Transverse colon (tissue), 4 donors: Measurements from ENCODE around the gene EVI5L. TPM values are rescaled to one million over a fixed set of nuclear protein-coding genes. Genes with fewer than 3 reads are reported as not detected.
A peak's percentile ranks its signal among the peaks of the same experiment; 100 is the strongest.

Source experiments
- DNase-seq: peaks from one replicate; pipeline ENCODE4 v3.0.0-alpha.2; 2019
- H3K27ac ChIP-seq, 4 donors: fragments of 200-600 bp; sonication (generic); 2 replicates each; pipeline ENCODE4 v1.5.1; 2016 to 2018; ENCODE audit warnings: inconsistent platforms in 4 of 4
- H3K27me3 ChIP-seq: fragments of 200-600 bp; sonication (generic); 2 replicates; pipeline ENCODE4 v1.5.1; 2017; ENCODE audit warnings: inconsistent platforms
- H3K36me3 ChIP-seq, 4 donors: fragments of 200-600 bp; sonication (generic); 2 replicates each; pipeline ENCODE4 v1.5.1; 2017 to 2019; ENCODE audit warnings: inconsistent platforms in 4 of 4
- H3K4me1 ChIP-seq, 4 donors: fragments of 200-600 bp; sonication (generic); 2 replicates each; pipeline ENCODE4 v1.5.1; 2017 to 2020; ENCODE audit warnings: inconsistent platforms in 4 of 4
- H3K4me3 ChIP-seq, 4 donors: fragments of 200-600 bp; sonication (generic); 1 replicate in 1 of 4; 2 replicates in 3 of 4; pipeline versions ENCODE4 v1.5.1 to v1.6.1; 2017 to 2019; ENCODE audit warnings: inconsistent platforms in 4 of 4
- H3K9me3 ChIP-seq, 2 donors: fragments of 200-600 bp; sonication (generic); 2 replicates each; pipeline ENCODE4 v1.5.1; 2017 to 2019; ENCODE audit warnings: inconsistent platforms in 2 of 2
- CTCF ChIP-seq, 5 experiments: fragments of 200-600 bp in 3 of 5; fragments of 450-650 bp in 2 of 5; sonication (generic) in 3 of 5; IDR thresholded peaks; 1 replicate in 2 of 5; 2 replicates in 3 of 5; pipeline ENCODE4 v1.5.1; 2016 to 2017; ENCODE audit warnings: antibody characterized with exemption in 5 of 5, inconsistent platforms in 3 of 5, mild to moderate bottlenecking in 2 of 5, moderate library complexity in 1 of 5
- EP300 ChIP-seq: sonication (generic); formaldehyde crosslinking; IDR thresholded peaks from one replicate; pipeline ENCODE4 v1.6.1; 2017; ENCODE audit warnings: antibody characterized with exemption, low read depth
- POLR2A ChIP-seq: fragments of 450-650 bp; IDR thresholded peaks from one replicate; pipeline ENCODE4 v1.6.1; 2016; ENCODE audit warnings: antibody characterized with exemption, mild to moderate bottlenecking, moderate library complexity
- POLR2AphosphoS5 ChIP-seq, 3 donors: sonication (generic); formaldehyde crosslinking; IDR thresholded peaks; one replicate each; pipeline ENCODE4 v1.6.1; 2016; ENCODE audit warnings: antibody characterized with exemption in 3 of 3
- WGBS, 2 donors: methylation state at CpG; one replicate each; pipeline ENCODE4 v1.1.5; 2018; ENCODE audit warnings: low coverage in 1 of 2; 5-methylcytosine and 5-hydroxymethylcytosine counted together
- in situ Hi-C, 4 donors: fragments of 200-750 bp; cut with MboI; loops; one replicate each; pipeline versions ENCODE4 v1.15.0 to v1.15.1; 2017; ENCODE audit warnings: low sequenced_read_pairs in 3 of 4, low pct_ligation_motif_present in 1 of 4, low pct_unique_long_range_greater_than_20kb in 1 of 4
- intact Hi-C: fragments of 100-400 bp; cut with DNase I; formaldehyde crosslinking; loops from one replicate; pipeline ENCODE4 v1.15.1; 2023; ENCODE audit warnings: low total_unique reads
- total RNA-seq, 4 donors: library from RNA; depleted of rRNA; stranded (reverse); fragments of >200 nt; gene quantifications; one replicate each; pipeline ENCODE4 v1.1.0, GENCODE V29; 2016

EVI5L gene
- total RNA-seq, 4 donors from 2014 or later = 8.5 to 65.8 (median 15.0) TPM

- in situ Hi-C loops (no loop called here), intact Hi-C loops (loop anchor here (5.0 kb wide), 1 partner anchor 1550 kb away; no protein-coding TSS in a partner anchor)
- DNase-seq = peak; percentile 5
- Histone ChIP-seq H3K27me3 (no peaks in the 10 kb centered on the region), H3K36me3 (peaks cover 0 to 26% (median 12%) of the 10 kb centered on the region in 4 donors), H3K4me1 (peaks cover 18 to 31% (median 24%) of the 10 kb centered on the region in 4 donors), H3K9me3 (no peaks in the 10 kb centered on the region), H3K4me3 (no peak overlapping the region), H3K27ac (no peak overlapping the region)
- TF ChIP-seq POLR2AphosphoS5 (IDR thresholded peaks at IDR 0.05) (no peak), CTCF (IDR thresholded peaks at IDR 0.05) (no peak), EP300 (no peak), POLR2A (no peak)
- WGBS, 2 donors = 60 to 92% methylated on average over 1 to 11 of the region's 11 CpGs
Observed at GRCh38 chr19:7907544-7907943, 77.5 kb downstream of the EVI5L start.

- no peak for TF ChIP-seq POLR2A
- TF ChIP-seq EP300 = no peak
- no peak for TF ChIP-seq CTCF (IDR thresholded peaks at IDR 0.05)
- TF ChIP-seq POLR2AphosphoS5 (IDR thresholded peaks at IDR 0.05) = no peak
- no peak for DNase-seq
- Histone ChIP-seq H3K9me3 (no peaks in the 10 kb centered on the region), H3K27me3 (no peaks in the 10 kb centered on the region), H3K36me3 (peaks cover 0 to 29% (median 14%) of the 10 kb centered on the region in 4 donors), H3K4me3 (no peak overlapping the region), H3K27ac (no peak overlapping the region), H3K4me1 (peaks cover 15 to 24% (median 17%) of the 10 kb centered on the region in 4 donors)
- intact Hi-C loops (loop anchor here (5.0 kb wide), 1 partner anchor 1551 kb away; no protein-coding TSS in a partner anchor), in situ Hi-C loops (no loop called here)
- WGBS, 2 donors = 81% methylated on average over 14 of the region's 14 CpGs; no CpG with 5 or more reads in 1 of the 2 donors
Observed at GRCh38 chr19:7908078-7908699, 78.2 kb downstream of the EVI5L start.

GRCh38 chr19:7908742-7909461, 78.9 kb downstream of the EVI5L start:
- Histone ChIP-seq H3K4me3 (no peak overlapping the region), H3K9me3 (no peaks in the 10 kb centered on the region), H3K4me1 (peaks cover 15 to 23% (median 17%) of the 10 kb centered on the region in 4 donors), H3K36me3 (peaks cover 0 to 29% (median 14%) of the 10 kb centered on the region in 4 donors), H3K27ac (no peak overlapping the region), H3K27me3 (peaks cover under 1% of the 10 kb centered on the region)
- TF ChIP-seq CTCF (IDR thresholded peaks at IDR 0.05) (no peak), POLR2AphosphoS5 (IDR thresholded peaks at IDR 0.05) (no peak), EP300 (no peak), POLR2A (no peak)
- no peak for DNase-seq
- in situ Hi-C loops (no loop called here), intact Hi-C loops (loop anchor here (5.0 kb wide), 1 partner anchor 1552 kb away; no protein-coding TSS in a partner anchor)
- WGBS, 2 donors = 91% methylated on average over 13 of the region's 19 CpGs; no CpG with 5 or more reads in 1 of the 2 donors

- TF ChIP-seq POLR2A (no peak), EP300 (no peak), CTCF (IDR thresholded peaks at IDR 0.05) (no peak), POLR2AphosphoS5 (IDR thresholded peaks at IDR 0.05) (no peak)
- H3K4me3 ChIP-seq = no peak overlapping the region
- in situ Hi-C loops = no loop called here
- no peak overlapping the region for H3K27ac ChIP-seq
- H3K27me3 ChIP-seq = peaks cover 8% of the 10 kb centered on the region
- no peak for DNase-seq
- peaks cover 0 to 29% (median 14%) of the 10 kb centered on the region in 4 donors for H3K36me3 ChIP-seq
- intact Hi-C loops = loop anchor here (5.0 kb wide), 1 partner anchor 1552 kb away; no protein-coding TSS in a partner anchor
- 92% methylated on average over 21 of the region's 21 CpGs; no CpG with 5 or more reads in 1 of the 2 donors for WGBS, 2 donors
- no peaks in the 10 kb centered on the region for H3K9me3 ChIP-seq
- H3K4me1 ChIP-seq = peaks cover 12 to 18% (median 15%) of the 10 kb centered on the region in 4 donors
Observed at GRCh38 chr19:7909471-7910067, 79.6 kb downstream of the EVI5L start.
